Right atrium auricular region (tissue), 2 donors: ENCODE measurements around the gene PTTG1IP2. TPM values are rescaled to one million over a fixed set of nuclear protein-coding genes. Genes with fewer than 3 reads are reported as not detected.

Source experiments
- DNase-seq: peaks from one replicate; pipeline ENCODE4 v3.0.0-alpha.2; 2019; ENCODE audit warnings: low spot score
- H3K27ac ChIP-seq, 2 donors: fragments of 200-600 bp; sonication (generic); 1 replicate in 1 of 2; 2 replicates in 1 of 2; pipeline ENCODE4 v1.5.1; 2016 to 2019
- H3K27me3 ChIP-seq, 2 donors: fragments of 200-600 bp; sonication (generic); one replicate each; pipeline versions ENCODE4 v1.5.1 to v1.6.0; 2017 to 2019
- H3K36me3 ChIP-seq: fragments of 200-600 bp; sonication (generic); one replicate; pipeline ENCODE4 v1.5.1; 2016
- H3K4me1 ChIP-seq, 2 donors: fragments of 200-600 bp; sonication (generic); one replicate each; pipeline versions ENCODE4 v1.5.1 to v1.6.0; 2017 to 2019
- H3K4me3 ChIP-seq, 2 donors: fragments of 200-600 bp; sonication (generic); 1 replicate in 1 of 2; 2 replicates in 1 of 2; pipeline ENCODE4 v1.5.1; 2017 to 2019; ENCODE audit warnings: mild to moderate bottlenecking in 1 of 2, moderate library complexity in 1 of 2
- H3K9me3 ChIP-seq, 2 donors: fragments of 200-600 bp; sonication (generic); one replicate each; pipeline ENCODE4 v1.5.1; 2019
- total RNA-seq, 2 donors: library from RNA; depleted of rRNA; stranded (reverse); fragments of >200 nt; gene quantifications; one replicate each; pipeline ENCODE4 v1.1.0, GENCODE V29; 2016
- TF ChIP-seq, protein P1 (sequence below), 2 donors: fragments of 200-600 bp; sonication (generic); IDR thresholded peaks; one replicate each; pipeline ENCODE4 v1.5.1; 2019; ENCODE audit warnings: antibody characterized with exemption in 2 of 2

Gene PTTG1IP2
- total RNA-seq, 2 donors from 2014 or later: not detected

- Histone ChIP-seq H3K27ac (no peak overlapping the region), H3K4me3 (no peak overlapping the region), H3K9me3 (no peaks in the 10 kb centered on the region), H3K27me3 (no peaks in the 10 kb centered on the region), H3K36me3 (no peaks in the 10 kb centered on the region), H3K4me1 (no peaks in the 10 kb centered on the region)
- no peak for DNase-seq
- TF ChIP-seq, protein P1, sequence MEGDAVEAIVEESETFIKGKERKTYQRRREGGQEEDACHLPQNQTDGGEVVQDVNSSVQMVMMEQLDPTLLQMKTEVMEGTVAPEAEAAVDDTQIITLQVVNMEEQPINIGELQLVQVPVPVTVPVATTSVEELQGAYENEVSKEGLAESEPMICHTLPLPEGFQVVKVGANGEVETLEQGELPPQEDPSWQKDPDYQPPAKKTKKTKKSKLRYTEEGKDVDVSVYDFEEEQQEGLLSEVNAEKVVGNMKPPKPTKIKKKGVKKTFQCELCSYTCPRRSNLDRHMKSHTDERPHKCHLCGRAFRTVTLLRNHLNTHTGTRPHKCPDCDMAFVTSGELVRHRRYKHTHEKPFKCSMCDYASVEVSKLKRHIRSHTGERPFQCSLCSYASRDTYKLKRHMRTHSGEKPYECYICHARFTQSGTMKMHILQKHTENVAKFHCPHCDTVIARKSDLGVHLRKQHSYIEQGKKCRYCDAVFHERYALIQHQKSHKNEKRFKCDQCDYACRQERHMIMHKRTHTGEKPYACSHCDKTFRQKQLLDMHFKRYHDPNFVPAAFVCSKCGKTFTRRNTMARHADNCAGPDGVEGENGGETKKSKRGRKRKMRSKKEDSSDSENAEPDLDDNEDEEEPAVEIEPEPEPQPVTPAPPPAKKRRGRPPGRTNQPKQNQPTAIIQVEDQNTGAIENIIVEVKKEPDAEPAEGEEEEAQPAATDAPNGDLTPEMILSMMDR (IDR thresholded peaks at IDR 0.05): no peak
Observed at GRCh38 chr7:90502539-90502938, 33.1 kb downstream of the PTTG1IP2 start.

DNA sequence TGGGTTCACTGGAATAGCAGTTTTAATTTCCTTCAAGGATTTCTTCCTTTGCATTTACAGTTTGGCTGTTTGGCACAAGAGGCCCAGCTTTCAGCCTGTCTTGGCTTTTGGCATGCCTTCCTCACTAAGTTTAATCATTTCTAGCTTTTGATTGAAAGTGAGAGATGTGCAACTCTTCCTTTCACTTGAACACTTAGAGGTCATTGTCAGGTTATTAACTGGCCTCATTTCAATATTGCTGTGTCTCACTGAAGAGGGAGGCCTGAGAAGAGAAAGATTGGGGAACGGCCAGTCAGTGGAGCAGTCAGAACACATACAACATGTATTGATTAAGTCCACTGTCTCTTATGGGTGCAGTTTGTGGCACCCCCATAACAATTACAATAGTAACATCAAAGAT is 33.9 kb downstream of the PTTG1IP2 start:
- TF ChIP-seq, protein P1 (IDR thresholded peaks at IDR 0.05): no peak
- Histone ChIP-seq H3K27me3 (no peaks in the 10 kb centered on the region), H3K9me3 (no peaks in the 10 kb centered on the region), H3K36me3 (no peaks in the 10 kb centered on the region), H3K4me3 (no peak overlapping the region), H3K4me1 (no peaks in the 10 kb centered on the region), H3K27ac (no peak overlapping the region)
- DNase-seq: no peak

DNA sequence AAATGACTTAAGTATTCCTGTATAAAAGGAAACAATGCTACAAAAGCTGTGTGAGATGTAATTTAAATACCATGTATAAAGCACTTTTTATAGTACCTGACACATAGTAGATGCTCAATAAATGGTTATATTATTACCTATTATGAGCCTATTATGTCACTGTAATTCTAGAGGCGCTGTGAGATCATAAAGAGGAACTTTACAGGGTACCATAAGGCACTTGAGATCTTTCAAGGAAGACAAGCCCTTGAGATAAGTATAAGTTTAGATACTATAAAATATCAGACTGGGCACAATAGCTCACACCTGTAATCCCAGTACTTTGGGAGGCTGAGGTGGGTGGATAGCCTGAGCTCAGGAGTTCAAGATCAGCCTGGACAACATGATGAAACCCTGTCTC is 38.3 kb downstream of the PTTG1IP2 start:
- no peak for DNase-seq
- TF ChIP-seq, protein P1 (IDR thresholded peaks at IDR 0.05): no peak
- no peaks in the 10 kb centered on the region for H3K27me3 ChIP-seq
- no peak overlapping the region for H3K4me3 ChIP-seq
- no peaks in the 10 kb centered on the region for H3K9me3 ChIP-seq
- no peaks in the 10 kb centered on the region for H3K4me1 ChIP-seq
- no peaks in the 10 kb centered on the region for H3K36me3 ChIP-seq
- H3K27ac ChIP-seq: no peak overlapping the region

DNA sequence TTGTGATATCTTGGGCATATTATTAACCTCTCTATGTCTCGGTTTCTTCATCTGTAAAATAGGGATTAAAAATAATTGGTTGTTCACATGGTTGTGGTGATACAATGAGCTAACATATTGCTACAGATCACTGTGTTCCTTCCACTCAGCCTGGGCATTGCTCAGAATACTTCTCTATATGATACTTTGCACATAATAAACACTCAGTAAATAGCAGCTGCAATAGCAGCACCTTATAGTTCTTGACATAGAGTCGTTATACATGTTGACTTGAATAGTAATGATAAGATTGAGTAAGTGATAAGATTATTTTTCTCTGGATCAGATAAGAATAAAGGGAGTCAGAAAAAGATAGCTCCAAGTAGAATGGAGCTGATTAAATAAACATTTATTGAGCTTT is 42.3 kb downstream of the PTTG1IP2 start:
- H3K4me1 ChIP-seq: no peaks in the 10 kb centered on the region
- no peaks in the 10 kb centered on the region for H3K36me3 ChIP-seq
- no peaks in the 10 kb centered on the region for H3K27me3 ChIP-seq
- H3K9me3 ChIP-seq: no peaks in the 10 kb centered on the region
- DNase-seq: no peak
- no peak overlapping the region for H3K27ac ChIP-seq
- TF ChIP-seq, protein P1 (IDR thresholded peaks at IDR 0.05): no peak
- H3K4me3 ChIP-seq: no peak overlapping the region

DNA sequence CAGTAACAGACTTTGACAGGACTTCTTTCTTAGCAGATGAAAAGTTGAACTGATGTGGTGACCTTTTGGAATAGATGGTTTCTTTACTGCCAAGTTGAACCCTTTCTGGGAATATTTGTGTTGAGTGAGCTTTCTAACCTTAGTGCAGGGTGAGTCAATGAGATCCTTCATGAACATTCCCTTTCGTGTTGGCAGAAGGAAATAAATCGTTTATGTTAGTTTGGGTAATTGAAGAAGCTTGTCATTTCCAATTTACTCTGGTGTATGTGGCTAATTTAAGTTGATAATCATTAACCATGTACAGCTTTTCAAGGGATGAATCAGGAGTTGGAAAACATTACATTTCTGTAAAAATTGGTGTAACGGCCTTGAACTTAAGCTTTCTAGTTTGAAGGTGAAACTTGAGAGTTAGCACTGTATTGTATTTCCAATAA is 43.4 kb downstream of the PTTG1IP2 start:
- Histone ChIP-seq H3K27ac (no peak overlapping the region), H3K27me3 (no peaks in the 10 kb centered on the region), H3K9me3 (no peaks in the 10 kb centered on the region), H3K36me3 (no peaks in the 10 kb centered on the region), H3K4me3 (no peak overlapping the region), H3K4me1 (no peaks in the 10 kb centered on the region)
- TF ChIP-seq, protein P1 (IDR thresholded peaks at IDR 0.05): no peak
- no peak for DNase-seq

DNA sequence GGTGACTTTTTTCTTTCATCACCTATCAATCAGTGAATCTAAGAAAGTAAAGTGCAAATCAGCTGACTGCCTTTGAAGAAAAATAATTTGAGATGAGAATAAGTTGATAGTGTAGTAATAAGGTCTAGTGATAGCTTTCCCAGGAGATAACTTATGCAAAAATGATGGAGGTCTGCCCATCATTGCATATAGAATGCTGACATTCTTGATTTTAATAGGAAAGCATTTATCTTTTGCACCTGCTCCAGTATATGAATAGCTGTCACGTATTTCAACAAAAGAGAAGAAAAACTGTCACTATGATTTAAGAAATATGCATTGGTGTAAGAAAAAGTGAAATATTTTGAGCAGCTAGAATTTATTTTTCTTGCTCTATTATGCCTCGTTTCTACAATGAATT is 46.8 kb downstream of the PTTG1IP2 start:
- Histone ChIP-seq H3K27ac (no peak overlapping the region), H3K4me3 (no peak overlapping the region), H3K4me1 (no peaks in the 10 kb centered on the region), H3K36me3 (no peaks in the 10 kb centered on the region), H3K27me3 (no peaks in the 10 kb centered on the region), H3K9me3 (no peaks in the 10 kb centered on the region)
- no peak for DNase-seq
- TF ChIP-seq, protein P1 (IDR thresholded peaks at IDR 0.05): no peak
